ENCODE measurements around the gene ATXN7.
A peak's percentile ranks its signal among the peaks of the same experiment; 100 is the strongest.

ATXN7 gene

GRCh38 chr3:63933459-63933858 is 69.8 kb downstream of the ATXN7 start:
- Mint-ChIP-seq H3K36me3 (peaks cover 11% of the 10 kb centered on the region), H3K27me3 (no peaks in the 10 kb centered on the region), H3K4me1 (peaks cover 67% of the 10 kb centered on the region), H3K9me3 (no peaks in the 10 kb centered on the region), H3K27ac (peak overlapping the region; percentile 94), H3K4me3 (peak overlapping the region; percentile 65)
- ATAC-seq = peak; percentile 83

GRCh38 chr3:63934041-63934866 is 70.6 kb downstream of the ATXN7 start:
- peaks cover 14% of the 10 kb centered on the region for H3K36me3 Mint-ChIP-seq
- H3K4me1 Mint-ChIP-seq = peaks cover 68% of the 10 kb centered on the region
- H3K4me3 Mint-ChIP-seq = peak overlapping the region; percentile 65
- no peak for ATAC-seq
- H3K9me3 Mint-ChIP-seq = no peaks in the 10 kb centered on the region
- peak overlapping the region; percentile 94 for H3K27ac Mint-ChIP-seq
- H3K27me3 Mint-ChIP-seq = no peaks in the 10 kb centered on the region

- H3K27me3 Mint-ChIP-seq = no peaks in the 10 kb centered on the region
- ATAC-seq = no peak
- H3K4me1 Mint-ChIP-seq = peaks cover 63% of the 10 kb centered on the region
- H3K9me3 Mint-ChIP-seq = no peaks in the 10 kb centered on the region
- H3K27ac Mint-ChIP-seq = peak overlapping the region; percentile 43
- H3K36me3 Mint-ChIP-seq = peaks cover 15% of the 10 kb centered on the region
- H3K4me3 Mint-ChIP-seq = no peak overlapping the region
Observed at GRCh38 chr3:63936925-63937324, 73.3 kb downstream of the ATXN7 start.

- H3K4me1 Mint-ChIP-seq = peaks cover 57% of the 10 kb centered on the region
- no peaks in the 10 kb centered on the region for H3K27me3 Mint-ChIP-seq
- H3K4me3 Mint-ChIP-seq = peak overlapping the region; percentile 19
- peak overlapping the region; percentile 43 for H3K27ac Mint-ChIP-seq
- H3K9me3 Mint-ChIP-seq = no peaks in the 10 kb centered on the region
- peak; percentile 89 for ATAC-seq
- peaks cover 19% of the 10 kb centered on the region for H3K36me3 Mint-ChIP-seq
Observed at GRCh38 chr3:63937661-63938651, 74.3 kb downstream of the ATXN7 start.

DNA sequence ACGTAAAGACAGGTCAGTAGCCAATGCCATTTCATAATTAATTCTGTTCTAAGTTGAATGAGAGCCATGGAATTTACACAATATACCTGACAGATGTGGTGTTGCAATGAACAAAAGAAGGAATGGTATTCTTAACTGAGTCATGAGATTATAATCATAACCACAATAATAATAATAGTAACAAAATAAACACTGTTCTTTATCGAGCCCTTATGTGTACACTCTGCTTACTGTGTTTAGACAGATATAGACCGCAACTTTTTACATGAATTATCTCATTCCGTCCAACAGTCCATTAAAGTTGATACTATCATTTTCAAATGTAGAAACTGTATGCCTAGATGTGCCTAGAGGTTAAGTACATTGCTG is 76.7 kb downstream of the ATXN7 start:
- Mint-ChIP-seq H3K36me3 (peaks cover 27% of the 10 kb centered on the region), H3K9me3 (no peaks in the 10 kb centered on the region), H3K27ac (no peak overlapping the region), H3K4me3 (no peak overlapping the region), H3K27me3 (no peaks in the 10 kb centered on the region), H3K4me1 (peaks cover 49% of the 10 kb centered on the region)
- ATAC-seq = no peak

DNA sequence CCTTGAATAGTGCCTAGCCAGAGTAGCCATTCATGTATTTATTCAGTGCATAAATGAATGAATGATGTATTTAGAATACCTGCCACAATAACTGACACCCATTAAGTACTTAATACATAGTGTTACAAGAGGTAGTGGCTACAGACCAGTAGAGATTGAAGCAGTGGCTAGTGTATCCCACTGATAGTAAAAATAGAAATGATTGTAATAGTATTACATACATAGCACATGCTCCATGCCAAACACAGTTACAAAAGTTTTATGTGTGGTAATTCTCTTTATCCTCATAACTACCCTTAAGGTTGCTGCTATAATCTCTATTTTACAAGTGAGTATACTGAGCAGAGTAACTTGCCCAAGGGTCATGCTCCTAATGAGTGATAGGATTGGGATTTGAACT is 78.9 kb downstream of the ATXN7 start:
- Mint-ChIP-seq H3K4me3 (no peak overlapping the region), H3K9me3 (no peaks in the 10 kb centered on the region), H3K4me1 (peaks cover 62% of the 10 kb centered on the region), H3K36me3 (peaks cover 46% of the 10 kb centered on the region), H3K27ac (no peak overlapping the region), H3K27me3 (no peaks in the 10 kb centered on the region)
- no peak for ATAC-seq

- no peak overlapping the region for H3K4me3 Mint-ChIP-seq
- ATAC-seq = no peak
- H3K36me3 Mint-ChIP-seq = peaks cover 56% of the 10 kb centered on the region
- no peaks in the 10 kb centered on the region for H3K27me3 Mint-ChIP-seq
- no peak overlapping the region for H3K27ac Mint-ChIP-seq
- no peaks in the 10 kb centered on the region for H3K9me3 Mint-ChIP-seq
- H3K4me1 Mint-ChIP-seq = peaks cover 60% of the 10 kb centered on the region
Observed at GRCh38 chr3:63943678-63944077, 80.0 kb downstream of the ATXN7 start.

GRCh38 chr3:63945558-63946096 is 82.0 kb downstream of the ATXN7 start:
- Mint-ChIP-seq H3K4me1 (peaks cover 61% of the 10 kb centered on the region), H3K36me3 (peaks cover 50% of the 10 kb centered on the region), H3K27me3 (no peaks in the 10 kb centered on the region), H3K27ac (no peak overlapping the region), H3K9me3 (no peaks in the 10 kb centered on the region), H3K4me3 (no peak overlapping the region)
- ATAC-seq = no peak

DNA sequence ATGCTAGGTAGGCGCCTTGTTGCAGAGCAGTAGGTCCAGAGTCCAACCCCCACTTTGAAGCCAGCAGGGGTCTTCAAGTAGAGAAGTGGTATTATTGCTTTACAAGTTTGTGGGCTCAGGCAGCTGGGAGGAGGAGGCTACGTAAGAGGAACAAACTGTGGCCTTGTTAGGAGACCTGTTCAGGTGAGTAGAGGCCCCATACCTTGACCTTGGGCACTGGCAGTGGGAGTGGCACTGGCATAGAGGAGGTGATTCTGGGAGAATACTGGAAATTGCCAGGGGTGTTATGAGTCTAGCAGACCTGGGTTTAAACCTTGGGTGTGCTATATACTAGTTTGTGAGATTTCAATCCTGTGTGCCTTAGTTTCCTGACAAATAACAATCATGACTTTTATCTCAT is 83.1 kb downstream of the ATXN7 start:
- ATAC-seq = no peak
- Mint-ChIP-seq H3K9me3 (no peaks in the 10 kb centered on the region), H3K4me1 (peaks cover 70% of the 10 kb centered on the region), H3K4me3 (no peak overlapping the region), H3K36me3 (peaks cover 49% of the 10 kb centered on the region), H3K27me3 (no peaks in the 10 kb centered on the region), H3K27ac (no peak overlapping the region)

- Mint-ChIP-seq H3K27me3 (no peaks in the 10 kb centered on the region), H3K9me3 (no peaks in the 10 kb centered on the region), H3K4me1 (peaks cover 66% of the 10 kb centered on the region), H3K27ac (peak overlapping the region; percentile 23), H3K36me3 (peaks cover 45% of the 10 kb centered on the region), H3K4me3 (no peak overlapping the region)
- ATAC-seq = no peak
Observed at GRCh38 chr3:63947594-63947993, 83.9 kb downstream of the ATXN7 start.

DNA sequence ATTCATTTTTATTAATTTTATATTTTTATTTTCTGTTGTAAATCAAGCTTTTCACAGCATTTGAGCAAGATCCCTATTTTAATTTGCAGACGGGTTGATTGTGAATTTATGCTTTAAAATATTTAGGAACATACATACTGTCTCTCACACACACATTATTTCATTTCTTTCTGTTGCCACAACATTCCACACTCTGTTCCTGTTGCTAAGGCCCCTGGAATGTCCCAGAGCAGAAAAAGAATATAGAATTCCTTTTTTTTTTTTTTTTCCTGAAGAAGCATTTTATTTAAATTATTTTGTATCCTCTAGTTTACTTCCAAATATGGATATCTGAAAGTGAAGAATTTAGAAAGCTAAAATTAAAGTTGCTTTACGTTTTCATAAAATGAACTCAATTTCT is 85.3 kb downstream of the ATXN7 start:
- Mint-ChIP-seq H3K9me3 (no peaks in the 10 kb centered on the region), H3K4me3 (no peak overlapping the region), H3K27me3 (no peaks in the 10 kb centered on the region), H3K27ac (no peak overlapping the region), H3K4me1 (peaks cover 58% of the 10 kb centered on the region), H3K36me3 (peaks cover 41% of the 10 kb centered on the region)
- ATAC-seq = no peak

GRCh38 chr3:63950698-63951097 is 87.0 kb downstream of the ATXN7 start:
- no peak for ATAC-seq
- H3K27ac Mint-ChIP-seq = peak overlapping the region; percentile 60
- H3K27me3 Mint-ChIP-seq = no peaks in the 10 kb centered on the region
- no peaks in the 10 kb centered on the region for H3K9me3 Mint-ChIP-seq
- no peak overlapping the region for H3K4me3 Mint-ChIP-seq
- peaks cover 49% of the 10 kb centered on the region for H3K36me3 Mint-ChIP-seq
- peaks cover 61% of the 10 kb centered on the region for H3K4me1 Mint-ChIP-seq

DNA sequence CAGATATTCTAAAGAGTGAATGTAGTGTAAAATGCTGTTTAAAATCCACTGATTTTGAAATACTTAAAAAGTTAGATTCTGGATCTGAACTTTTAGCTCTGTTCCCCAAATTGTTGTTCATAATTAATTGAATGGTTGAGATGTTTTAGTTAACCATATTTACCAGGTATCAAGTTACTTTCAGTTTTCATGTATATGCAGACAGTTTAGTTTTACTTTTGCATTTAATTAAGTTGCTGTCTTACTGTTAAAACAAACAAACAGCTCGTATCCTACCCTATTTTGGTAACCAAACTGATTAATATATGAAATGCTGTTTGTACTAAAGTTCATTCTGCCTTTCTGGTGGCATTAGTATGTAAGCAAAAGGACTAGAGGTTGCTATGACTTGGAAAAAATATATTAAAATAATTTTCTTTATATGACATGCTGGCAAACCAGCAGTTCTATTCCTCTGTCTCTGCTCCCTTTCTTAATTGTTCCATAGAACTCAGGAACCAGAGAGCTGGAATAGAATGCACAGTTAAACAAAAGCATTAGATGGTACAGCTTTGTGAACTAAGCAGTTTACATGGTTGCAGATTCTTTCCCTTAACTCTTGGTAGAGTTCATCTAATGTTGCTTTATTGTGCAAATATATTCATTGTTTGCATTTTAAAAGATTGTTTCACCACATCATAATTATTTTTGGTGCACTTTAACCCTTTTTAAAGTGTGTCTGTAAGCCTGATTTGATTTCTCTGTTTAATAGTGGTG is 88.0 kb downstream of the ATXN7 start:
- H3K27me3 Mint-ChIP-seq = no peaks in the 10 kb centered on the region
- peak overlapping the region; percentile 60 for H3K27ac Mint-ChIP-seq
- peaks cover 55% of the 10 kb centered on the region for H3K4me1 Mint-ChIP-seq
- no peaks in the 10 kb centered on the region for H3K9me3 Mint-ChIP-seq
- H3K36me3 Mint-ChIP-seq = peaks cover 41% of the 10 kb centered on the region
- ATAC-seq = no peak
- peak overlapping the region; percentile 7 for H3K4me3 Mint-ChIP-seq

DNA sequence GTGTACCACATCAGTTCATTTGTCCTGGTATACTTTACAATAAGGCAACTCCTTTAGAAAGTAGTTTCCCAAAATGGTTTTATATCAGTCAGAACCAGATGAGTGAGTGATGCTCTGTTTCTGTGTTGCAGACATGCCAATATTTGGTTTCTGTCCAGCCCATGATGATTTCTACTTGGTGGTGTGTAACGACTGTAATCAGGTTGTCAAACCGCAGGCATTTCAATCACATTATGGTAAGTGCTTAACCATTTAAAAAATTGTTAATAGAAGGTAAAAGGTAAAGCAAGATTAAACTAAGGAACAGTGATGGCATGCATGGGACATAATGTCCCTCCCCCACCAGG is 88.6 kb downstream of the ATXN7 start:
- no peak overlapping the region for H3K27ac Mint-ChIP-seq
- H3K4me1 Mint-ChIP-seq = peaks cover 50% of the 10 kb centered on the region
- ATAC-seq = no peak
- H3K4me3 Mint-ChIP-seq = no peak overlapping the region
- peaks cover 35% of the 10 kb centered on the region for H3K36me3 Mint-ChIP-seq
- no peaks in the 10 kb centered on the region for H3K27me3 Mint-ChIP-seq
- no peaks in the 10 kb centered on the region for H3K9me3 Mint-ChIP-seq

GRCh38 chr3:63954182-63954581 is 90.5 kb downstream of the ATXN7 start:
- H3K36me3 Mint-ChIP-seq = peaks cover 22% of the 10 kb centered on the region
- no peak overlapping the region for H3K27ac Mint-ChIP-seq
- no peaks in the 10 kb centered on the region for H3K27me3 Mint-ChIP-seq
- H3K4me1 Mint-ChIP-seq = peaks cover 45% of the 10 kb centered on the region
- no peak overlapping the region for H3K4me3 Mint-ChIP-seq
- ATAC-seq = no peak
- H3K9me3 Mint-ChIP-seq = no peaks in the 10 kb centered on the region

All from stimulated activated memory B cell treated with anti-CD40 and anti-IgM and Interleukin-4, amounts not matched to agents 10 μg/mL and 1 μg/mL and 100 μg/mL, for 72 hours (primary cell).